ENCODE results near the gene HYDIN. TPM values are rescaled to one million over a fixed set of nuclear protein-coding genes. Genes with fewer than 3 reads are reported as not detected.
"Not testable (repeated sequence)": the region's sequence is repeated elsewhere in the genome, so short reads cannot be mapped to it uniquely, and the experiment has no call there.

The HYDIN gene
- total RNA-seq, 1 donor from 2014 or later: 0.07 TPM

DNA sequence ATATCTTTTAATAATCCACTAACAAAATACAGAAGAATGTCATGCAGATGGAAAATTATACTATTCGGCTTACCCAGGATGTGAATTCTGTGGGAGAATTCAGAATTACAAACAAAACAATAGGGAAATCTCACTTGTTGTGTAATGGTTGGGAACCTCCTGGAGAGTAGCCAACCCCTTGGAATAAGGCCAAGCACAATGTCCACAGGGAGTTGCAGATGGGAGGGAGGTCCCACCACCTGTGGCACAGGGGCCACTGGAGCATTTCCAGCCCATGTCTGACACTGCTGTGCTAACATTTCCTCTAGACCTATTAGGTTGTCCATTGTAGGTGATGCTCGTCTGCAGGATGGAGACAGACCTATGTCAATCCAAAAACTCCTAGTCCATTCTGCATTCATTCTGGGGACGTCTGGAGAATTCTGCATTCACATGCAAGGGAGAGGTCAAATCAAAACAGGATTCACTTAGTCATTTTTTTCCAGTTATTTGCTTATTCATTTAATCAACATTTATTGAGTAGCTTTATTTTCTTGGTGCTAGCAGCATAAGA lies 120.8 kb downstream of the HYDIN start:
- not testable (repeated sequence) for DNase-seq (ENCODE audit: low read depth, low spot score)

DNA sequence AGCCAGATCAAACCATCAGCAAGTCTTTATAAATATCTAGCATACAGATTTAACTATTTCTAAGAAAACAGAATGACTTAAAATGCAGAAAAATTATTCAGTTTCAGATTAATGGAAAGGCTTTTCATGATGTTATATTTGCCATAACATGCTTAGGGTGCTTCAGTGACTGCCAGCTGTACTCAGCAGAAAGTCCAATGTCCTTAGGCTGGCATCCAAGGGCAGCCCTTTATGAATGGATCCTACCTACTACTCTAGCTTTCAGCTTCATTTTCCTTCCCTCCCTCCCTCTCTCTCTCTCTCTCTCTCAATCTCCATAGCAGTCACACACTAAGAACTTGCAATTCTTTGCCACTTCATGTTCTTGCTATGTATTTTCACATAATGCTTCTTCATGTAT lies 124.6 kb downstream of the HYDIN start:
- DNase-seq (ENCODE audit: low read depth, low spot score): not testable (repeated sequence)

DNA sequence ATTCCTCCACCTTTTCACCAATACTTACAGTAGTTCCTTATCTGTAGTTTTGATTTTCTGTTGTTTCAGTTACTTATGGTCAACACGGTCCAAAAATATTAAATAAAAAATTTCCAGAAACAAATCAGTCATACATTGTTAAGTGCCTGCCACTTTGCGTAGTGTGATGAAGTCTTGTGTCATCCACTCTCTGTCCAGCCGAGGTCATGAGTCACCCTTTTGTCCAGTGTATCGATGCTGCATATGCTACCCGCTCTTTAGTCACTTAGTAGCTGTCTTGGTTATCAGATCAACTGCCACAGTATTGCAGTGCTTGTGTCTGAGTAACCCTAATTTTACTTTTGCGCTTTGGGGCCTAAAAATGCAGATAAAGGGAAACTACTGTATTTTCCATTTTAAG lies 146.9 kb downstream of the HYDIN start:
- DNase-seq (ENCODE audit: low read depth, low spot score): not testable (repeated sequence)

DNA sequence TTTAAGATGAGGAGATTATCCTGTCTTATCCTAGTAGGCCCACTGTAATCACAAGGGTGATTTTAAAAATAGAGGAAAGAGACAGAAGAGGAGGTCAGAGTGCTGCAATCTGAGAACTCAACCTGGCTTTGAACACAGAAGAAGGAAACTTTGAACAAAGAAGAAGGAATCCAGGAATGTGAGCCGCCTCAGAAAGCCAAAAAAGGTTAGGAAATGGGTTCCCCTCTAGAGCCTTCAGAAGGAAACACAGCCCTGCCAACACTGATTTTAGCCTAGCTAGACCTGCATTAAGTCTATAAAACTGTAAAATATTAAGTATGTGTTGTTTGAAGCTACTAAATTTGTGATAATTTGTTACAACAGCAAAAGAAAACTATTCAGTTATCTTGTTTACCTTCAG lies 149.7 kb downstream of the HYDIN start:
- not testable (repeated sequence) for DNase-seq (ENCODE audit: low read depth, low spot score)

DNA sequence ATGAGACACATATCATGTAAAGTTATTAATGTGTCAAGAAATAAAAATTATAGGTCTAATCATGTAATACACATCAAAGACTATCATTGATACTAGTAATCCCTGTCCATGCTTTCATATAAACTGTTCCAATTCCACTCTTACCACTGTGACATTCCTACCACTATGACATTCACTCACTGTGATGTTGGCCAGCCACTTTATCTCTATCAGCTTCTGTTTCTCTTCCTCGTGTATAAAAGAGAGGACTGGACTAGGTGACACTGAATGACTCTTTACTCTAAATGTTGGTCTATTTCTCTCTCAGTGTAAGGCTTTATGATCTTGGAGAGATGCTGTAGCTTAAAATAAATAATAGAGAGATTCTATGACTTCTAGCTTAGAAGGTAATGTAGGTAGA lies 150.3 kb downstream of the HYDIN start:
- not testable (repeated sequence) for DNase-seq (ENCODE audit: low read depth, low spot score)

DNA sequence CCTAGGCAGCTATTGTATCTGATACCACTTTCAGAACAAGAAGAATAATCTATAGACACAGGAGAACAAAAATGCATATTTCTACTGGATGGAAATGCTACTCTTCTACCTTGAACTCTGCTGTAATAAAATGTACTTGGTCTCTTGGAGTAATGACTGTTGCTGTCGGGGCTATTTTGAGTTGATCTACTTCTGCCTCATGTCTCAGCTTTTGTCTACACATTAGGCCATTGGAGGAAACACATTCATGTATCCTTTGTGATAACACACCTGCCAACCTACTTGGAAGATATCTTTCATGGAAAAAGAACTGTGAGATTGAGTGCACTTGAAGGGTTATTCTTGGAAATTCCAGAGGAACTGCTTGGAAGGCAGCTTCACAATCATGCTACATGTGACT lies 159.9 kb downstream of the HYDIN start:
- DNase-seq (ENCODE audit: low read depth, low spot score): not testable (repeated sequence)

DNA sequence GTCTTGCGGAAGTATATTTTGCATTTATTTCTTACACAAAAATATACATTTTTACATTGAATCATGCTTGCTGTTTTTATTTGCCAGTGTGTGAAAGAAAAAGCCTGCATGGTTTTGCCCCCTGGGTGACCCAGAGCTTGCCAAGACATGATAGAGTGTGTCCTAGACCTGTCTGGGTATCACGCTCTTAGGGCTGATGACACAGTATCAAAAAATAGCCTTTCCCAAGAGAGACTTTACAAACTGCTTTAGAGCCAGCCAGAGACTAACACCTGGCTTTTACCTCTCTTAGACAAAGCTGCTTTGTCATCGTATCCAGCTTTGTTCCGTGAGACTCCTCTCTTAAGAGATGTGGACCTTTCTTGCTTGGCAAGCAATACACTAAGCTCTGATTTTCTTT lies 160.7 kb downstream of the HYDIN start:
- not testable (repeated sequence) for DNase-seq (ENCODE audit: low read depth, low spot score)

DNA sequence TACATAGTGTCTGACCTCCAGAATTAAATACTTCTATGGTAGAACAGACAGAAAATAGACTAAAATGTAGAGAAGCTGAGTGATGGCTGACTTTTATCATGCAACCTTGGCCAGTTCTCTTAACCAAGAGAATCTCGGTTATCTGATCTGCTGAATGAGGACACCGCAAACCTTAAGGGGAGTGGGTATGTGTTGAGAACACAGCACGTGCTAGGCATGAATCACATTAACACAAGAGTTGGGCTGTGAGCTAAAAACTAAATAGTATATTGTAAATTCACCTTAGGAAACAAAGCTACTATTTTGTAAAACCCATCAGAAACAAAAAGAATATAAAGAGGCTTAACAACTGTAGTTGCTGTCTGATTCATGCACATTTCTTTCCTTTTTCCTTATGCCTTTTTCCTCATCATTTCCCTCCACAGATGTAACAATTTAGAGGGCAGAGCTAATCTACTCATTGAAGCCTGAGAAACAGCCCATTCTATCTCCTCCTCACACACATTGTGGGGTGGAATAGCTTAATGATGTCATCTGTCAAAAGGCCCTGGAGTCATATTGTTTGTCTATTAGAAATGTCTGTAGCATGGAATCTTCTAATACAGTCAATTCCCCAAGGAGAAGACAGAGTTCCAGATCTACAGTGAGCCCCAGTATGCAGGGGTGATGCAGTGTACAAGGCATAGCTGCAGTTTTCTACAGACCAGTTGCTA lies 176.5 kb downstream of the HYDIN start:
- DNase-seq (ENCODE audit: low read depth, low spot score): not testable (repeated sequence)

DNA sequence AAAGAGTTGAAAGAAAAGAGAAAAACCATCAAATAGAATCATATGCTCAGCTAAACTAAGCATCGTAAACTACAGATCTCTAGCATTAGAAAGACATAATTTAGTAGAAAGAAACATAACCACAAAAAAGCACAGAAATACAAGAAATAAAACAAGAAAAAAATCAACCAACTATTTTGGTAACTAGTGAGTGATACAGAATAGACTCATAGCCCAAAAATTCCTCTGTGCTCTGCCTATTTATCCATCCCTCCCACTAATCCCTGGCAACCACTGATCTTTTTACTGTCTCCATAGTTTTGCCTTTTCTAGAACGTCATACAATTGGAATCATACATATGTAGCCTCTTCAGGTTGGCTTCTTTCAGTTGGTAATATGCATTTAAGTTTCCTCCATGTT lies 180.2 kb downstream of the HYDIN start:
- not testable (repeated sequence) for DNase-seq (ENCODE audit: low read depth, low spot score)

DNA sequence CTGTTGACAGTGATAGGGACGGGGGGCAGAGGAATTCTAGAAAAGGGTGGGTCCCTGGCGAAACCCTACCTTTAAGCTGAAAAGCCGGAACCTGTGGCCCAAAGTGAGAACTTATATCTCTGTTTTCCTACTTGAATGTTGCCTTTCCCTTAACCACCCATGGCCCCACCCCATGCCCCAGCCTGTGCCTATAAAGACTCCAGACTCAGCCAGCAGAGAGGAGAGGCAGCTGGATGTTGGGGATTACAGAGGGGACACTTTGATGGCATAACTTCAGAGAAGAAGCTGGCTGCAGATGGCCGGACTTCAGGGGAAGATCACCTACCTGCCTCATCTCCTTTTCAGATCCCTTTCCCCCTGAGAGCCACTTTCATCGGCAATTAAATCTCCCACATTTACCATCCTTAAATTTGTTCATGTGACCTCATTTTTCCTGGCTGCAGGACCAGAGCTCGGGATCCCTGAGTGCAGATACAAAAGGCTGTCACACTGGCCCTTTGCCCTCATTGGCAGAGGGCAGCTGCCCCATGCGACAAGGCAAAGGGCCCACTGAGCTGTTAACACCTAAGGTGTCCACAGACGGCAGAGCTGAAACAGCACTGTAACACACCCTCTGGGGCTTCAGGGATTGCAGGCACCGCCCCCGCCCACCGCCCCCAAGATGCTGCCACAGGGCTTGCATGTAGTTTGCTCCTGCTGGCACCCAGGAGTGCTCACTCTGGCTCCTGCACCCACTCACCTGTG lies 191.0 kb downstream of the HYDIN start:
- DNase-seq (ENCODE audit: low read depth, low spot score): not testable (repeated sequence)

DNA sequence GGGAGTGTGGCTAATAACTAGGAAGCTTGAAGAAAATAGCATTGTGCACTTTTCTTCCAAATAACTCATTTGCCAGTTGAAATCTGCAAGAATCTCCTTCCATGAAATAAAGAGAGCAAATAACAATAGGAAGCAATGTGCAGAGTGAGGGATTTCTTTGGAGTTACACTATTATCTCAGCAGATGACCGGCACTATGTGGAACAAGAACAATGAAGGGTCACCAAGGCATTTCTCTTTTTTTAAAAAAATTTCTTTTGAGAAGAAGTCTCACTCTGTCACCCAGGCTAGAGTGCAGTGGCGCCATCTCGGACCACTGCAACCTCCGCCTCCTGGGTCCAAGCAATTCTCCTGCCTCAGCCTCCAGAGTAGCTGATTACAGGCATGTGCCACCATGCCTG lies 192.1 kb downstream of the HYDIN start:
- DNase-seq (ENCODE audit: low read depth, low spot score): not testable (repeated sequence)

DNA sequence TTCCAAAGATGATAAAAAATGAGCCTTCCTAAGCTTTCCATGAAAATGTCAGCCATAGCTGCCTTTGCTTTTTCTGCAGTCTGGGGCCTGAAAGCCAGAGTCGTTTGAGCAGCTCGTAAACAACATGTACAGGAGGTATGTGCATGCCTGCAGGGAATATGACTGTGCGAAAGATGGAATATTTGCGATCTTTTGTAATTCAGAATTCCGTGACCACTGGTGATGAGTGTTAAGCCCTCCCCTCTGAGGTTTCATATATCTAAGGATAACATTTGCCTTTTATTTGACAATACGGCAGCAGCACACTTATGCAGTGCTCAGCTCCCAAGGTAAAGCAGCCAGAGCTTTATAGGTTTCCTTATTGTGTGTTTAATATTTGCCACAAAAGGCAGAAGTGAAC lies 192.5 kb downstream of the HYDIN start:
- not testable (repeated sequence) for DNase-seq (ENCODE audit: low read depth, low spot score)

DNA sequence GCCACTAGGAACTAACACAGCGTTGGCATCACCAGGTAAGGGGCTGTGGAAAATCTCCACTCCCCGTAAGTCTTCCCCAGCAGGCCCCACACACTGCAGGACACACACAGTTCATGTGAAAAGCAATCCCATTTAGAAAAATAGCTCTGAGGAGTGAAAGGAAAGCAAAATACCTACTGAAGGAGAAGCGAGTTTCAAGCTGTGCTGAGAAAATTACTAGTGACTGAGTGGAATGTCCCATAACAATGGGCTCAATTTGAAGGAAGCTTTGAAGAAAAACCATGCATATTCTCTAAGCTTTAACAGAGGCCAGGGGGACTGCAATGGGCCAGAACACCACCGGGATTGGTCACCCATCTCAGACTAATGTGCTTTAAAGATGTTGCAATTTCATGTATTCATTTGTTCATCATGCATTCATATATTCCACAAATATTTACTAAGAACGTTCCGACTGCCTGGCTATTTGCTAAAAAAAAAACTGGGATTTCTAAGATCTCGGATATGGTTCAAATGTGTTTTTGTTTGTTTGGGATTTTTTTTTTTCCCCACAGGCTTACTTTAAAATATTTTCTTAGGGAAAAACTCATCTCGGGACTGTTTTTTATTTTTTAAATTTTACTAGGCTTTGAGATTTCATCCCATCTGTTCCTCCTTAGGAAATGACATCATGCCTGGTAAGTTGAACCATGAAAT lies 202.3 kb downstream of the HYDIN start:
- DNase-seq (ENCODE audit: low read depth, low spot score): not testable (repeated sequence)

DNA sequence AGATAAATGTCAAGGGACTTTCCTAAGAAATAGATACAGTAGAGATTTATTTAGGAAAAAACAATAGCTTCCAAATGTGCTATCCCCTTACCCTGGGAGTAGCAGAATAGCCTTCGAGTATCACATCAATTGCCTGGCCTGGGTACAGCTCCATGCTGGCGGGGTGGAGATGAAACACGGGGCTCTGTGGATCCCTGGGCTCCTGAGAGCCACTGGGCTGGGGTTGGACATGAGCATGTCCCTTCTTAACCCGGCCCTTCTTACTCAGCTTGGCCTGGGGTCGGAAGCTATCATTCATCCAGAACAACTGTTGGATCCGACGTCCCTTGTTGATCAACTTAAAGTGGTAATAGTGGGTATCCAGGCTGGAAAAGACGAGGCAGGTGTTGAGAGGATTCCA lies 203.0 kb downstream of the HYDIN start:
- DNase-seq (ENCODE audit: low read depth, low spot score): not testable (repeated sequence)

DNA sequence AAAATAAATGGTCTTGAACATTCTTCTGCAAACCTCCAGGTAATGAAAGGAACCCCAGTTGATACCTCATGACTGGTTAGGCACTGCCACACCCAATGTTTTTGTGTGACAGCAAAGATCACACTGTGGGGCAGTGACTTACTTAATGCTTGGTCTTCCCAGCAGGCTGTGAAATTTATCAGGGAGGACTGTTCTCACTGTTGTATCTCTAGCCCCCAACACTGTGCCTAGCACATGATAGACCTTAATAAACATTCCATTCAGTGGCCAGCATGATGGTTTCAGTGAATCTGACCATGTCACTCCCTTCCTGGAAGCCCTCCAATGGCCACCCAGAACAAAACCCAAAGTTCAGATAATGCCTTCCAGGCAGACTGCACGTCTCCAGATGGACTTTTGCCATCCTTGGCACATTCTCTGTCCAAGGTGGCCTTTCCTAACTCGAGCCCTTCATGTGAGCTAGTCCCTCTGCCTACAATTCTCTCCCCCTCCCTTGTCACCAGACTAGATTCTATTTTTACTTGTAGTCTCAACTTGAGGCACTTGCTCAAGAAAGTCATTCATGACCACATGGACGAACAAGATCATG lies 206.6 kb downstream of the HYDIN start:
- DNase-seq (ENCODE audit: low read depth, low spot score): not testable (repeated sequence)

DNA sequence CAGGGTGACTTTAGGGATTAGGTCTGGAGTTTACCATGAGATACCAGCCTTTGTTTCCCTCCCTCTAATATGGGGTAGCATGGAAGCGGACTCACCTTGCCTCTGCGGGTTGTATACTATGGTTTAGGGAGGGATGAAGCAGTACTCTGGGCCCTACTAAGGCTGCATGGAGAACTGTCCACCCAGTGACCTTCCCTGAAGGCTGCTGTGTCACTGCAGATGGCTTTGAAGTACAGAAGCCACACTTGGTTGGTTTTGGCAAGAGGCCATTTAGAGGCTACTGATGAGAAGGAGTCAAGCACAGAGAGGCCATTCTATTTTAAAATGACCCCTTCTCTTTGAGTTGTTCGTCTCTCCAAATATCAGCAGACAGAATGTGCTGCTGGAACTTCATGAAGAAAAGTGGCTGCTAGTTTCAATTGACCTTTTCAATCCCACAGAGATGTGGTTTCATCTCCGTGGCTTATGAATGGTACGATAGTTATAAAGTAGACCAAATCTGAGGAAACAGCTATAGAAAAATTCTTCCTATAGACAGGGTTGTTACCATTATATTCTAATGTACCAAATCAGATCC lies 208.5 kb downstream of the HYDIN start:
- DNase-seq (ENCODE audit: low read depth, low spot score): not testable (repeated sequence)

DNA sequence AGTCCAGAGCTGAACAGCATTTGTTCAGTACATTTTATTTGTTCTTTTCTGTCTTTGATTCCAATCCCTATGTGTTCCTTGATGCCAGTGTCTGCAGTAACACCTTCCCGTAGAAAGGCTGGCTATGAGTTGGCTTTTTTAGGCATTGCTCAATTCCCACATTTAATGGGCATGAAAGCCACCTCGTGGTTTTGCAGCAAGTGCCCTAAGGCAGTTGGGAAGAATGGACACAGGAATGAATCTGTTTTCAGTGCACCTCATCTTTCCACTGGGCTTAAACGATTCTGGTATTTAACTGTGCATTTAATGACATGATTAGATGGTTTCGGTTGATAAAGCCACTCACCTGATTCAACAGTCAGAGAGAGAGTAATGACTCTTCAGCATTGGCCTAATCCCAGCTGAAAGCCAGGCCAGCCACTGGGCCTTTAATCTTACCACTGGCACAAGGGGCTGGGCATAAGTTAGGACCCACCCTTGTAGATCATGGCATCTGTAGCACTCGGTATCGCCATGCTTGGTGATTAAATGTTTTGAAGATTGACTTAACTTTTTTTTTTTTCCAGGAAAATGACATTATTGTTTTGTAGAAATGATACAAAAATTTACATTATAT lies 211.3 kb downstream of the HYDIN start:
- not testable (repeated sequence) for DNase-seq (ENCODE audit: low read depth, low spot score)

DNA sequence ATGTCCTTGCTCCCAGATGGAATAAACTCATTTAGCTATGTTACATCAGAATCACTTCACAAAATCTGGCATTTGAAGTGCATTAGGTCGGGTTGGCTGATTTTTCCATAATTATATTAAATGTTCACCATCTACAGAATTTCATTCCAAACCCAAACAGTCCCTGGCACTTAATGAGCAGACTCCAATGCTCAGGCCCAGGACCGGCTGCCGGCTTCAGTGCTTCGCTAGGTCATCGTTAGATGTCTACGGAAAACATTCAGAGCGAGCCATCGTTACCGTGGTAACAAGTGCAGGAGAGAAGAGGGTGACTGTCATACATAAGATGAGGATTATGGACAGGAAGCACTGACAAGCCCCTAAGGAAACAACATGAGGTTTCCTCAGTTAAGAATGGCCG lies 215.1 kb downstream of the HYDIN start:
- not testable (repeated sequence) for DNase-seq (ENCODE audit: low read depth, low spot score)

DNA sequence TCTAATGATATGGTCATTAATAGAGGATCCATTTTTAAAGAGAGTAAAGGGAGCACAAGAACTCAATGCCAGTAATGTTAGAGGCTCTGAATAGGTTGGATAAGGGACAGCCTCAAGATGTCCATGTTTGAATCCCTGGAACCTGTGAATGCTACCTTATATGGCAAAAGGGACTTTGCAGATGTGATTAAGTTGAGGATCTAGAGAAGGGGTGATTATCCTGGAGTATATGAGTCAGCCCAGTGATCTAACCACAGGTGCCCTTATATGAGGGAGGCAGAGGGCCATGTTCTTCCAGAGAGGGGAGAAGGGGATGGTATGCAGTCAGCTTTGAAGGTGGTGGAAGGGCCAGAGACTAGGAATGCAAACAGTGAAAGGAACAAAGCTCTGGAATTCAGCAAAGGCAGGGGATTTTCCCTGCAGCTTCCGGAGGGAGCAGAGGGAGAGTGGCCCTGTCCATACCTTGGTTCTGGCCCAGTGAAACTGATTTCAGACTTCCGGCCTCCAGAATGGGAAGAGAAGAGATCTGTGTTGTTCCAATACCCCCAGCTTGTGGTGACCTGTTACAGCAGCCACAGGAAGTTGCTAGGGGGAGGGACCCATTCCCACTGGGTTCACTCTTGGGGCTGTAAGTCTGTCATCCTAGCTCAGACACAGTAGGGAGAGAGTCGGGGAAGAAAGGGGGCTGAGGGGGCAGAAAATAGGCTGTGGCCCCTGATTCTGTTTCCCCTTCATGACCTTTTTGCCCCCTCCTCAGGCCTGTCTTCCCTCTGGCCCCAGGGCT lies 220.9 kb downstream of the HYDIN start:
- not testable (repeated sequence) for DNase-seq (ENCODE audit: low read depth, low spot score)

DNA sequence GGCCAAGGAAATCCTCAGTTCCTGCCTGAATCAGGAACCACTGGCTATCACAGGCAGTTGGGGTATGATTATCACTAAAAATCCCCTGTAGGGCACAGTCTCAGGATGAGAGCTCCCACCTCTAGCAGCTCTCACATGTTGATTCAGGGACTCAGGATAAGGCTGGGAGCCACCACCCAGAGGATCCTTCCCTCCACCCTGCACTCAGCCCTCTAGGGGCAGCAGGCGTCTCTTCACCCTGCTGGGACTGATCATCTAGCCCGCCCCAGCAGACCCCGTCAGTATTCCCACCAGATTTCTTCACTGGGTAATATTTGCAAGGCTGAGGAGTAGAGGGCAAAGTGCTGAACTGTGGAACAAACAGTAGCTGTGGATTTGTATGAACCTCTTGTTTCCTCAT lies 224.0 kb downstream of the HYDIN start:
- DNase-seq (ENCODE audit: low read depth, low spot score): not testable (repeated sequence)

All from pulmonary artery endothelial cell (primary cell).